GM12878 (cell line): Measurements from ENCODE around the gene RPRD1B. TPM values are rescaled to one million over a fixed set of nuclear protein-coding genes. Genes with fewer than 3 reads are reported as not detected.
A peak's percentile ranks its signal among the peaks of the same experiment; 100 is the strongest.

Experiments used
- ATAC-seq: fragments of 200-7000 bp; cut with Tn5 transposase; 3 replicates; pipeline ENCODE4 v1.9.1; 2020; ENCODE audit warnings: mild to moderate bottlenecking, moderate library complexity
- BruUV-seq: library from RNA; stranded (reverse); fragments of 400-500 nt; replicated peaks from 2 replicates; lab custom pipeline; 2021; lab: Mats Ljungman, UMichigan
- CTCF ChIA-PET: fragments of 300-600 bp; sonication (Branson Sonifier 250); formaldehyde crosslinking; extraction: SDS; loops from one replicate; lab custom pipeline; 2021; ENCODE audit warnings: inconsistent platforms; lab: Yijun Ruan, JAX
- POLR2A ChIA-PET: fragments of 350-600 bp; formaldehyde crosslinking; extraction: SDS; loops from one replicate; lab custom pipeline; 2021; ENCODE audit warnings: inconsistent platforms; lab: Charles Lee
- RAD21 ChIA-PET: fragments of 300-600 bp; sonication (Branson Sonifier 250); formaldehyde crosslinking; loops from one replicate; lab custom pipeline; 2023; ENCODE audit warnings: antibody characterized with exemption; ENCODE audit not compliant: unreplicated experiment; lab: Charles Lee
- SMC1A ChIA-PET: fragments of 300-600 bp; sonication (Branson Sonifier 250); formaldehyde crosslinking; loops from one replicate; lab custom pipeline; 2023; ENCODE audit not compliant: unreplicated experiment, uncharacterized antibody; lab: Charles Lee
- DNase-seq: peaks from one replicate; pipeline ENCODE4 v3.0.0-alpha.2; 2011; ENCODE audit warnings: low read depth, low spot score
- FAIRE-seq: peaks from 3 replicates; lab custom pipeline; 2011; peaks lifted over from hg19 to GRCh38; lab: Jason Lieb, UNC
- H2AFZ ChIP-seq: 2 replicates; pipeline ENCODE4 v1.6.0; 2011; ENCODE audit warnings: low read depth, low read length, control low read depth; ENCODE audit not compliant: control insufficient read depth
- H3K27ac ChIP-seq: 2 replicates; pipeline ENCODE4 v1.5.1; 2011; ENCODE audit warnings: control low read depth; ENCODE audit not compliant: control insufficient read depth, insufficient read depth
- H3K27me3 ChIP-seq, 2 experiments: replicated peaks in 1 of 2; 2 replicates each; pipeline versions ENCODE4 v1.6.0 to v1.6.1; 2011; ENCODE audit warnings: low read length in 1 of 2; ENCODE audit not compliant: control insufficient read depth in 2 of 2, insufficient read depth in 2 of 2
- H3K36me3 ChIP-seq, 2 experiments: 2 replicates each; pipeline ENCODE4 v1.5.1; 2011; ENCODE audit warnings: low read length in 1 of 2; ENCODE audit not compliant: control insufficient read depth in 2 of 2, insufficient read depth in 2 of 2
- H3K4me1 ChIP-seq: 2 replicates; pipeline ENCODE4 v1.6.1; 2011; ENCODE audit warnings: mild to moderate bottlenecking, low read length, moderate library complexity, mixed read lengths; ENCODE audit not compliant: control insufficient read depth, insufficient read depth
- H3K4me2 ChIP-seq: 2 replicates; pipeline ENCODE4 v1.6.0; 2011; ENCODE audit warnings: control low read depth; ENCODE audit not compliant: control insufficient read depth, insufficient read depth
- H3K4me3 ChIP-seq: fragments of 200-600 bp; sonication (generic); 2 replicates; pipeline ENCODE4 v1.5.1; 2016
- H3K79me2 ChIP-seq: 2 replicates; pipeline ENCODE4 v1.6.0; 2011; ENCODE audit warnings: low read length; ENCODE audit not compliant: control insufficient read depth, insufficient read depth
- H3K9ac ChIP-seq: 2 replicates; pipeline ENCODE4 v1.8.0; 2011; ENCODE audit warnings: low read length, control low read depth, mixed read lengths; ENCODE audit not compliant: control insufficient read depth, insufficient read depth
- H3K9me3 ChIP-seq: replicated peaks from 3 replicates; pipeline ENCODE4 v1.5.1; 2011; ENCODE audit warnings: mild to moderate bottlenecking, low read length; ENCODE audit not compliant: control insufficient read depth, insufficient read depth
- H4K20me1 ChIP-seq: 2 replicates; pipeline ENCODE4 v1.6.0; 2011; ENCODE audit not compliant: control insufficient read depth, insufficient read depth
- CTCF ChIP-seq, 3 experiments: IDR thresholded peaks in 2 of 3; conservative IDR thresholded peaks in 1 of 3; 2 replicates each; pipeline ENCODE4 v1.5.1; 2011; ENCODE audit warnings: low read depth in 3 of 3, low read length in 3 of 3, mild to moderate bottlenecking in 3 of 3, control low read depth in 2 of 3, moderate library complexity in 2 of 3, inconsistent platforms in 1 of 3, mixed read lengths in 1 of 3; ENCODE audit not compliant: control insufficient read depth in 2 of 3, insufficient read depth in 1 of 3; ENCODE audit errors: extremely low read depth in 1 of 3
- SMC3 ChIP-seq: IDR thresholded peaks from 2 replicates; pipeline ENCODE4 v1.6.1; 2011; ENCODE audit warnings: low read length, improper control_type of control experiment, borderline replicate concordance
- ZNF207 ChIP-seq: fragments of 450-650 bp; IDR thresholded peaks from 2 replicates; pipeline ENCODE4 v1.6.1; 2014; ENCODE audit warnings: antibody characterized with exemption, mild to moderate bottlenecking, borderline replicate concordance
- WGBS: methylation state at CpG from one replicate; pipeline ENCODE4 v1.1.6; 2016; ENCODE audit warnings: low lambda C conversion rate; ENCODE audit not compliant: insufficient replicate concordance, insufficient coverage; ENCODE audit errors: missing lambda C conversion rate; 5-methylcytosine and 5-hydroxymethylcytosine counted together
- in situ Hi-C: fragments of 300-500 bp; cut with MboI; formaldehyde crosslinking; loops from 9 replicates; pipeline ENCODE4 v1.14.3; 2018; ENCODE audit warnings: mixed read lengths
- intact Hi-C: fragments of 100-400 bp; cut with micrococcal nuclease; formaldehyde crosslinking; loops from one replicate; pipeline ENCODE4 v1.14.2; 2022; ENCODE audit not compliant: unreplicated experiment
- polyA plus RNA-seq, 11 experiments: library from polyadenylated mRNA; depleted of rRNA in 4 of 11; unstranded in 6 of 11; stranded (reverse) in 5 of 11; fragments of >200 nt; fragmentation: Nextera tagmentation in 4 of 11; fragmentation: Illumina TruSeq in 1 of 11; extraction: Ambion mirVana in 4 of 11; extraction: Trizol in 1 of 11; gene quantifications; 1 replicate in 1 of 11; 2 replicates in 10 of 11; pipeline versions ENCODE4 v1.2.1 to v1.2.3, GENCODE V29; 2011 to 2016; ENCODE audit warnings: inconsistent platforms in 2 of 11, missing spikeins in 2 of 11, low read depth in 1 of 11
- total RNA-seq, 4 experiments: library from RNA; depleted of rRNA in 3 of 4; stranded (reverse); fragments of >200 nt in 3 of 4; fragmentation: Illumina TruSeq in 1 of 4; extraction: Trizol in 1 of 4; gene quantifications; 2 replicates each; pipeline versions ENCODE4 v1.2.1 to v1.2.3, GENCODE V29; 2013 to 2021

The RPRD1B gene
- total and polyA plus RNA-seq, 10 of the 15 experiments (the other 5 are each of a cell fraction or from before 2014, with no cell fraction given) = 5.2 to 40.2 (median 30.0) TPM

GRCh38 chr20:38093641-38094077, 60.1 kb downstream of the RPRD1B start:
- ATAC-seq = no peak
- ChIA-PET POLR2A (interaction anchor here (0.7 to 2.7 kb wide), 5 partner anchors 12 to 58 kb away, joined by 4 to 12 read pairs (median 8); no protein-coding TSS in a partner anchor), CTCF (interaction anchor here (0.6 to 15.1 kb wide), 15 partner anchors 11 to 308 kb away, joined by 3 to 189 read pairs (median 4); partner anchors contain the start of gene TGM2), SMC1A (interaction anchor here (0.7 to 8.6 kb wide), 12 partner anchors 16 to 127 kb away, joined by 3 to 166 read pairs (median 5); no protein-coding TSS in a partner anchor), RAD21 (interaction anchor here (0.6 to 7.8 kb wide), 14 partner anchors 11 to 127 kb away, joined by 3 to 79 read pairs (median 5); no protein-coding TSS in a partner anchor)
- intact Hi-C loops (loop anchor here (2.0 kb wide), 1 partner anchor 59 kb away; no protein-coding TSS in a partner anchor), in situ Hi-C loops (no loop called here)
- Histone ChIP-seq H3K9me3 (no peaks in the 10 kb centered on the region), H3K4me3 (no peak overlapping the region), H3K4me2 (peak overlapping the region; percentile 80), H2AFZ (no peak overlapping the region), H3K27ac (peak overlapping the region; percentile 98), H4K20me1 (no peaks in the 10 kb centered on the region), H3K79me2 (0 out of 2 replicates have a peak, but pooled peaks cover 2% of the 10 kb centered on the region), H3K4me1 (peaks cover 47% of the 10 kb centered on the region), H3K36me3 (peaks cover 0 to 1% of the 10 kb centered on the region in 2 experiments; a peak in 2 of 4 replicates), H3K27me3 (no peaks in the 10 kb centered on the region), H3K9ac (peak overlapping the region; percentile 16; the same call in 1 of the 2 replicates)
- WGBS = 31% methylated on average over 8 of the region's 8 CpGs
- FAIRE-seq = no peak
- BruUV-seq = TSS peak; percentile 92
- 0 out of 2 replicates have a peak, but pooled peaks have one; percentile 4 for TF ChIP-seq ZNF207
- TF ChIP-seq SMC3 = no peak
- no peak for TF ChIP-seq CTCF (IDR thresholded peaks at IDR 0.05 in 2 of 3, conservative IDR thresholded peaks at IDR 0.05 in 1 of 3; ENCODE audit: control insufficient read depth in 2 of 3, extremely low read depth in 1 of 3, insufficient read depth in 1 of 3, low read depth in 3 of 3, low read length in 3 of 3)
- no peak for DNase-seq
